ENCODE results near the gene WDR77. TPM values are rescaled to one million over a fixed set of nuclear protein-coding genes. Genes with fewer than 3 reads are reported as not detected.

WDR77 gene
- total RNA-seq, 1 experiment from 2014 or later: 42.5 TPM

DNA sequence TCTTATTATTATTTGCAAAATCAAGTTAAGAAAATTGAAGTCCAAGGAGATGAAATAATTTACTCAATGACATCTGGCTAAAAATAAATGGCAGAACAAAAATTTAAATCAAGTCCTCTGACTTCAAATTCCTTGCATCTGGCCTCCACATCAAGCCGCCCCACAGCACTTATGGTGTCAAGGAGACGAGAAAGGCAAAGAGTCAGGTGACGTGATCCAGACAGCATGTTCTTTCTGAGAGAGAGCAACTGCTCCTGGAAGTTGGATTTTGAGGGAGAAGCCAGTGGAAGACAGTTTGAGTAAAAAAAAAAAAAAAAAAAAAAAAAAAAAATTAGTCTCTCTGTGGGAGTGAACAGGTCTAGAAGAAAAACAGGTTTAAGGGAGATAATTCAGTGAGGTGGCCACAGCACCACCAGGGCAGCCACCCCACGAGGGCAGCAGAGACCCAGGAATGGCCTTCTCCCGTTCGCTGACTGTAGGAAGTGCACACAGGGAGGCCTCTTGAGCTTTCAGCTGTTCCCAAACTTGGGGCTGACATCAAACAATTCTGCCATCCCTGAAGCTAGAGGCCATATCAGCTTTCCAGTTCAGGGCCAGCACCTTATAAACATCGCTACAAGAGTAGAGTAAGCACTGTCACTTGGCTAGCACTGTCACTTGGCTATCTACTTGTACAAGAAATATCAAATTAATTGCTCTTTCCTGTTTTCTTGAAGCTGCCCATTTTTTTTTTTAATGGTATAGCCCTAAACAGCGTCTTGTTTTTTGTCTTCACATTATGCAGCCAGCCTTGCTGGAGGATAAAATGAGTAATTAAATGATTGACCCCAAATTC lies 32.5 kb upstream of the WDR77 start:
- ChIA-PET CTCF (interaction anchor here (0.6 to 3.2 kb wide), 15 partner anchors 9 to 888 kb away, joined by 3 to 41 read pairs (median 6); partner anchors contain the start of gene INKA2), RAD21 (ENCODE audit: low non-redundant PET in 1 of 2, low total read pairs in 2 of 2, uncharacterized antibody in 2 of 2, unreplicated experiment in 2 of 2) (interaction anchor here (0.6 to 1.4 kb wide), 8 partner anchors 26 to 784 kb away, joined by 3 to 7 read pairs (median 3); no protein-coding TSS in a partner anchor), POLR2A (interaction anchor here (0.7 kb wide), 1 partner anchor 266 kb away, joined by 3 read pairs; no protein-coding TSS in a partner anchor)
- no peaks in the 10 kb centered on the region for H3K9me2 ChIP-seq (ENCODE audit: insufficient read depth)
- no peaks in the 10 kb centered on the region for H3K9me3 ChIP-seq (ENCODE audit: control insufficient read depth in 1 of 2, insufficient read depth in 1 of 2, low read depth in 1 of 2, low read length in 2 of 2)
- no peak overlapping the region for H3K9ac ChIP-seq (ENCODE audit: low read length)
- H3K27me3 ChIP-seq (ENCODE audit: insufficient read depth, low read length): no peaks in the 10 kb centered on the region
- intact Hi-C loops (cut with micrococcal nuclease): loop anchor here (1.0 to 5.0 kb wide), 4 partner anchors 175 to 511 kb away; no protein-coding TSS in a partner anchor
- H3K27ac ChIP-seq (ENCODE audit: low read depth, low read length): no peak overlapping the region
- H3K4me2 ChIP-seq (ENCODE audit: low read length): no peak overlapping the region
- no peaks in the 10 kb centered on the region for H3K4me1 ChIP-seq (ENCODE audit: control insufficient read depth in 1 of 2, insufficient read depth in 2 of 2, low read length in 2 of 2)
- TF ChIP-seq, protein P1, sequence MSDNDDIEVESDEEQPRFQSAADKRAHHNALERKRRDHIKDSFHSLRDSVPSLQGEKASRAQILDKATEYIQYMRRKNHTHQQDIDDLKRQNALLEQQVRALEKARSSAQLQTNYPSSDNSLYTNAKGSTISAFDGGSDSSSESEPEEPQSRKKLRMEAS (IDR thresholded peaks at IDR 0.05): no peak
- TF ChIP-seq EZH2 (IDR thresholded peaks at IDR 0.05) (no peak), RAD21 (IDR thresholded peaks at IDR 0.05; ENCODE audit: low read depth) (peak; percentile 88), TCF7L2 (IDR thresholded peaks at IDR 0.05; ENCODE audit: borderline replicate concordance, extremely low read depth, insufficient read depth, insufficient read length) (peak; percentile 48), POLR2A (IDR thresholded peaks at IDR 0.05; ENCODE audit: borderline replicate concordance, extremely low read depth, insufficient read depth, insufficient read length) (no peak), FOSL1 (IDR thresholded peaks at IDR 0.05; ENCODE audit: low read depth) (no peak)
- TF ChIP-seq, protein P2, sequence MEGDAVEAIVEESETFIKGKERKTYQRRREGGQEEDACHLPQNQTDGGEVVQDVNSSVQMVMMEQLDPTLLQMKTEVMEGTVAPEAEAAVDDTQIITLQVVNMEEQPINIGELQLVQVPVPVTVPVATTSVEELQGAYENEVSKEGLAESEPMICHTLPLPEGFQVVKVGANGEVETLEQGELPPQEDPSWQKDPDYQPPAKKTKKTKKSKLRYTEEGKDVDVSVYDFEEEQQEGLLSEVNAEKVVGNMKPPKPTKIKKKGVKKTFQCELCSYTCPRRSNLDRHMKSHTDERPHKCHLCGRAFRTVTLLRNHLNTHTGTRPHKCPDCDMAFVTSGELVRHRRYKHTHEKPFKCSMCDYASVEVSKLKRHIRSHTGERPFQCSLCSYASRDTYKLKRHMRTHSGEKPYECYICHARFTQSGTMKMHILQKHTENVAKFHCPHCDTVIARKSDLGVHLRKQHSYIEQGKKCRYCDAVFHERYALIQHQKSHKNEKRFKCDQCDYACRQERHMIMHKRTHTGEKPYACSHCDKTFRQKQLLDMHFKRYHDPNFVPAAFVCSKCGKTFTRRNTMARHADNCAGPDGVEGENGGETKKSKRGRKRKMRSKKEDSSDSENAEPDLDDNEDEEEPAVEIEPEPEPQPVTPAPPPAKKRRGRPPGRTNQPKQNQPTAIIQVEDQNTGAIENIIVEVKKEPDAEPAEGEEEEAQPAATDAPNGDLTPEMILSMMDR (IDR thresholded peaks at IDR 0.05 in 2 of 3, conservative IDR thresholded peaks at IDR 0.05 in 1 of 3; ENCODE audit: borderline replicate concordance in 1 of 3, insufficient read depth in 1 of 3, low read depth in 2 of 3, low read length in 2 of 3): peak; percentile 59 to 84 (median 67)
- ATAC-seq: peak; percentile 97
- peak; percentile 42 for DNase-seq (ENCODE audit: low read depth, low spot score)
- no peak overlapping the region for H2AFZ ChIP-seq (ENCODE audit: low read depth, low read length, poor library complexity, severe bottlenecking)
- H3K79me2 ChIP-seq (ENCODE audit: insufficient read depth, low read length): no peaks in the 10 kb centered on the region
- no peaks in the 10 kb centered on the region for H4K20me1 ChIP-seq (ENCODE audit: insufficient read depth)
- no peaks in the 10 kb centered on the region for H3K36me3 ChIP-seq (ENCODE audit: control insufficient read depth in 1 of 2, insufficient read depth in 2 of 2, low read length in 2 of 2)
- no peak overlapping the region for H3K4me3 ChIP-seq (replicated peaks in 1 of 2; ENCODE audit: low read depth in 1 of 2, low read length in 2 of 2)
- BruUV-seq (replicated peaks): no TSS peak
